Loucy (cell line): ENCODE results near the gene RPL10.
A peak's percentile ranks its signal among the peaks of the same experiment; 100 is the strongest.

Experiments
- H2AFZ ChIP-seq: fragments of 200-600 bp; sonication (generic); 2 replicates; pipeline ENCODE4 v1.6.0; 2016; ENCODE audit warnings: antibody characterized with exemption, mild to moderate bottlenecking, low read length, moderate library complexity
- H3F3A ChIP-seq: fragments of 200-600 bp; 2 replicates; pipeline ENCODE4 v1.6.0; 2016; ENCODE audit warnings: antibody characterized with exemption, low read depth, mild to moderate bottlenecking
- H3K27me3 ChIP-seq: fragments of 200-600 bp; sonication (generic); 2 replicates; pipeline ENCODE4 v1.6.1; 2014; ENCODE audit warnings: low read length, mild to moderate bottlenecking; ENCODE audit not compliant: insufficient read depth, poor library complexity, severe bottlenecking
- H3K36me3 ChIP-seq: fragments of 200-600 bp; sonication (generic); 2 replicates; pipeline ENCODE4 v1.6.1; 2016; ENCODE audit warnings: low read length; ENCODE audit not compliant: insufficient read depth
- H3K4me1 ChIP-seq: fragments of 200-600 bp; sonication (generic); 2 replicates; pipeline ENCODE4 v1.5.1; 2014; ENCODE audit warnings: low read length, mild to moderate bottlenecking; ENCODE audit not compliant: insufficient read depth, poor library complexity, severe bottlenecking
- H3K4me2 ChIP-seq: fragments of 200-600 bp; sonication (generic); 2 replicates; pipeline ENCODE4 v1.6.0; 2014; ENCODE audit warnings: antibody characterized with exemption, low read length, low read depth, mild to moderate bottlenecking; ENCODE audit not compliant: poor library complexity, severe bottlenecking
- H3K4me3 ChIP-seq: fragments of 200-600 bp; sonication (generic); 2 replicates; pipeline ENCODE4 v1.5.1; 2014; ENCODE audit warnings: low read length, mild to moderate bottlenecking, mixed read lengths; ENCODE audit not compliant: poor library complexity, severe bottlenecking
- H3K79me2 ChIP-seq: fragments of 200-600 bp; sonication (generic); 2 replicates; pipeline ENCODE4 v1.6.1; 2014; ENCODE audit warnings: low read length; ENCODE audit not compliant: insufficient read depth
- H3K9ac ChIP-seq: fragments of 200-600 bp; sonication (generic); 2 replicates; pipeline ENCODE4 v1.6.0; 2014; ENCODE audit warnings: mild to moderate bottlenecking, low read depth, low read length, moderate library complexity; ENCODE audit not compliant: poor library complexity, severe bottlenecking
- H3K9me2 ChIP-seq: fragments of 200-600 bp; sonication (generic); replicated peaks from 2 replicates; pipeline ENCODE4 v1.6.1; 2016; ENCODE audit warnings: low read depth, low read length, mixed read lengths
- H3K9me3 ChIP-seq: fragments of 200-600 bp; sonication (generic); 2 replicates; pipeline ENCODE4 v1.6.1; 2014; ENCODE audit warnings: mild to moderate bottlenecking, antibody characterized with exemption, low read length, low read depth; ENCODE audit not compliant: insufficient read depth
- H4K20me1 ChIP-seq: fragments of 200-600 bp; sonication (generic); 2 replicates; pipeline ENCODE4 v1.6.0; 2014; ENCODE audit warnings: antibody characterized with exemption, low read length, mild to moderate bottlenecking; ENCODE audit not compliant: insufficient read depth, poor library complexity, severe bottlenecking
- EZH2phosphoT487 ChIP-seq: fragments of 200-600 bp; IDR thresholded peaks from 2 replicates; pipeline ENCODE4 v1.6.1; 2018; ENCODE audit warnings: antibody characterized with exemption, mild to moderate bottlenecking, moderate library complexity, borderline replicate concordance
- TF ChIP-seq, protein P1 (sequence below): fragments of 200-600 bp; sonication (generic); conservative IDR thresholded peaks from 2 replicates; pipeline ENCODE4 v1.5.1; 2014; ENCODE audit warnings: mild to moderate bottlenecking, antibody characterized with exemption, low read length

RPL10 gene

GRCh38 chrX:154397888-154398667 is at the start of gene RPL10:
TSS of gene RPL10 (plus strand) at chrX:154398377. CDS start at chrX:154398520, 143 bp downstream.
- TF ChIP-seq, protein P1, sequence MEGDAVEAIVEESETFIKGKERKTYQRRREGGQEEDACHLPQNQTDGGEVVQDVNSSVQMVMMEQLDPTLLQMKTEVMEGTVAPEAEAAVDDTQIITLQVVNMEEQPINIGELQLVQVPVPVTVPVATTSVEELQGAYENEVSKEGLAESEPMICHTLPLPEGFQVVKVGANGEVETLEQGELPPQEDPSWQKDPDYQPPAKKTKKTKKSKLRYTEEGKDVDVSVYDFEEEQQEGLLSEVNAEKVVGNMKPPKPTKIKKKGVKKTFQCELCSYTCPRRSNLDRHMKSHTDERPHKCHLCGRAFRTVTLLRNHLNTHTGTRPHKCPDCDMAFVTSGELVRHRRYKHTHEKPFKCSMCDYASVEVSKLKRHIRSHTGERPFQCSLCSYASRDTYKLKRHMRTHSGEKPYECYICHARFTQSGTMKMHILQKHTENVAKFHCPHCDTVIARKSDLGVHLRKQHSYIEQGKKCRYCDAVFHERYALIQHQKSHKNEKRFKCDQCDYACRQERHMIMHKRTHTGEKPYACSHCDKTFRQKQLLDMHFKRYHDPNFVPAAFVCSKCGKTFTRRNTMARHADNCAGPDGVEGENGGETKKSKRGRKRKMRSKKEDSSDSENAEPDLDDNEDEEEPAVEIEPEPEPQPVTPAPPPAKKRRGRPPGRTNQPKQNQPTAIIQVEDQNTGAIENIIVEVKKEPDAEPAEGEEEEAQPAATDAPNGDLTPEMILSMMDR, result no peak
- no peak for TF ChIP-seq EZH2phosphoT487
- Histone ChIP-seq H3K4me2 (peak within 1 kb of the TSS; percentile 86), H3K79me2 (peaks cover 35% of the 10 kb centered on the region), H3K9me3 (no peaks in the 10 kb centered on the region), H2AFZ (peak within 1 kb of the TSS; percentile 80; the same call in 1 of the 2 replicates), H4K20me1 (peaks cover 25% of the 10 kb centered on the region), H3K36me3 (peaks cover 21% of the 10 kb centered on the region; the same call in 1 of the 2 replicates), H3K9me2 (no peaks in the 10 kb centered on the region), H3K4me3 (peak within 1 kb of the TSS; percentile 93), H3K9ac (peak within 1 kb of the TSS; percentile 100), H3K27me3 (peaks cover 8% of the 10 kb centered on the region), H3F3A (no peaks in the 10 kb centered on the region; the same call in 1 of the 2 replicates), H3K4me1 (peaks cover 13% of the 10 kb centered on the region)

- H3K9me2 ChIP-seq, result no peaks in the 10 kb centered on the region
- H3K36me3 ChIP-seq, result peaks cover 46% of the 10 kb centered on the region; the same call in 1 of the 2 replicates
- no peak overlapping the region for H3K4me3 ChIP-seq
- no peaks in the 10 kb centered on the region for H3K9me3 ChIP-seq
- H3K4me2 ChIP-seq, result no peak overlapping the region
- no peaks in the 10 kb centered on the region for H3K27me3 ChIP-seq
- no peak overlapping the region for H3K9ac ChIP-seq
- H3K4me1 ChIP-seq, result peaks cover 7% of the 10 kb centered on the region
- H3F3A ChIP-seq, result no peaks in the 10 kb centered on the region
- no peaks in the 10 kb centered on the region for H3K79me2 ChIP-seq
- H4K20me1 ChIP-seq, result no peaks in the 10 kb centered on the region
- H2AFZ ChIP-seq, result no peak overlapping the region
- TF ChIP-seq EZH2phosphoT487, result no peak
- TF ChIP-seq, protein P1, result no peak
Observed at GRCh38 chrX:154348646-154349358, 49.4 kb upstream of the RPL10 start.

DNA sequence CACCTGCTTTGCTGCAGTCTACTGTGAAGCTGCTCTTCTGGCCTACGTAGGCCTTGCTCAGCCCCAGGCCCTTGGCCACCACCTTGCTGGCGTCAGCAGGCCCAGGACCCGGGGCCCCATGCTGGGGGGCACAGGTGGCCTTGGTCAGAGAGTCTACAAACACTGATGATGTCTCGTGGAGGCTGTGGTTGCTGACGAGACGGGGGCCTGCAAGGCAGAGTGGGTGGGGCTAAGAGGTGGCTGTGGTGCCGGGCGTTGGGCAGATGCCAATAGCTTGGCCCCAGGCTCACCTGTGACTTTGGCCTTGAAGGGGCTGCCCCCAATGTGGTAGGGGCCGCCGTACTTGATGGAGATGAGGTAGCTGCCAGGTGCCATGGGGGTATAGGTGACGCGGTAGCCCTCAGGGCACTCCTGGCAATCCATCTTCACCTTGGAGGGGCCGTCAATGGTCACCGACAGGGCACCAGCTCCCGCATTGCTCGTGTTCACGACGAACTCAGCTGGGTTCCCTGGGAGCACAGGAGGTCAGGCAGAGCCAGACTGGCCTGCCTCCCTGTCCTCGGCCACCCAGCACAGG is 48.7 kb upstream of the RPL10 start:
- Histone ChIP-seq H3K4me2 (no peak overlapping the region), H3K36me3 (peaks cover 52% of the 10 kb centered on the region; the same call in 1 of the 2 replicates), H3K79me2 (no peaks in the 10 kb centered on the region), H3K9me3 (no peaks in the 10 kb centered on the region), H3K9ac (no peak overlapping the region), H3K4me3 (no peak overlapping the region), H3K4me1 (peaks cover 7% of the 10 kb centered on the region), H3K27me3 (no peaks in the 10 kb centered on the region), H4K20me1 (no peaks in the 10 kb centered on the region), H2AFZ (no peak overlapping the region), H3K9me2 (no peaks in the 10 kb centered on the region), H3F3A (no peaks in the 10 kb centered on the region)
- no peak for TF ChIP-seq EZH2phosphoT487
- TF ChIP-seq, protein P1, result no peak
